ENCODE data around the gene CACNA1G.

DNA sequence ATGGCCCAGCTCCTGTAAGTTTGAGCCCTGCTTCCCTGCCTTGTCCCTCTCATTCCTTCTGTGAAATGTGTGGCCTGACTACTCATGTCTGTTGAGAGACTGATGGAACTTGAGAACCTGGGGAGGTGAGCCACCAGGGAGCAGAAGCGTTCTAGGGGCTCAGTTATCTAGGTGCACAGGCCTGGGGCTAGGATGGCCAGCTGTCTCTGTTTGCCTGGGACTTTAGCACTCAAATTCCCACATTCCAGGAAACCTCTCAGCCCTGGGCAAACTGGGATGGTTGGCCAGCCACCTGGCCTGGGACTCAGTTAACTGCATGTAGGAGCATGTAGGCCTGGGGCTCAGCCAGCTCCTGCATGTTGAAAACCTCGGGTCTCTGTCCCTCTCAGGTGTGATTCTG is 37.3 kb upstream of the CACNA1G start:
- no peak for TF ChIP-seq GATA2 (IDR thresholded peaks at IDR 0.05; ENCODE audit: low read depth, low read length)
- no peak for TF ChIP-seq GATA3 (IDR thresholded peaks at IDR 0.05; ENCODE audit: low read depth, low read length)

All from SH-SY5Y (cell line).